LNCaP clone FGC (cell line): ENCODE results near the gene GARIN5A.

Experiments
- DNase-seq: peaks from one replicate; pipeline ENCODE4 v3.0.0-alpha.2; 2011; ENCODE audit warnings: low read depth
- H3K4me3 ChIP-seq: 2 replicates; pipeline ENCODE4 v1.5.1; 2011; ENCODE audit warnings: mild to moderate bottlenecking, low read depth, low read length, control low read depth
- CTCF ChIP-seq: IDR thresholded peaks from 2 replicates; pipeline ENCODE4 v1.5.1; 2012; ENCODE audit warnings: mild to moderate bottlenecking; ENCODE audit not compliant: control insufficient read depth, insufficient read depth; ENCODE audit errors: extremely low read depth

GARIN5A gene

DNA sequence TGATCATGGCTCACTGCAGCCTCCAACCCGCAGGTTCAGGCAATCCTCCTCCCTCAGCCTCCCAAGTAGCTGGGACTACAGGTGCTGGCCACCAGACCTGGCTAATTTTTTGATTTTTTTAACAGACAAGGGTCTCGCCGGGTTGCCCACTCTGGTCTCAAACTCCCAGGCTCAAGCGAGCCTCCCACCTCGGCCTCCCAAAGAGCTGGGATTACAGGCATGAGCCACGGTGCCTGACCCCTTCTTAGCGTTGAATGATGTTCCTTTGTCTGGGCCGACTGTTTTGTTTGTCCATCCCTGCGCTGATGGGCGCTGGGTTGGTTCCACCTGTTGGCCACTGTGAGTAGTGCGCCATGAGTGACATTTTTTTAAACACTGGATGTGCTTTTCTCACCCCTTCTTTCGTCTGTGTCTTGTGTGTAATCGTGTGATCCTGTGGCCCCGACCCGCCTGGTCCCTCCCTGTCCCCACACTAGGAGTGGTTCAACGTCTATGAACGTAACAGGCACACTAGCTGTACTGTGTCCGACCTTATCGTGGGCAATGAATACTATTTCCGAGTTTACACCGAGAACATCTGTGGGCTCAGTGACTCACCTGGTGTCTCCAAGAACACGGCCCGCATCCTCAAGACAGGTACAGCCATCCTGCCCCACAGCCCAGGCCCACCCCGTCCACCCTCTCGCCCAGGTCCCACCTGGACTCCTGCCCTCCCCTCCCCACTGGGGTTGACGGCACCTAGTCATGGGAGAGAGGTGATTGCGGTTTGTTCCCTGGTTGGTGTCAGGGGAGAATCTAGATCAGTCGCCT is 15.4 kb downstream of the GARIN5A start:
- TF ChIP-seq CTCF, result peak; percentile 90
- H3K4me3 ChIP-seq, result no peak overlapping the region
- DNase-seq, result peak; percentile 30

- no peak for DNase-seq
- no peak overlapping the region for H3K4me3 ChIP-seq
- TF ChIP-seq CTCF, result no peak
These were observed 16.4 kb downstream of the GARIN5A start for GRCh38 chr19:50460161-50460765.

DNA sequence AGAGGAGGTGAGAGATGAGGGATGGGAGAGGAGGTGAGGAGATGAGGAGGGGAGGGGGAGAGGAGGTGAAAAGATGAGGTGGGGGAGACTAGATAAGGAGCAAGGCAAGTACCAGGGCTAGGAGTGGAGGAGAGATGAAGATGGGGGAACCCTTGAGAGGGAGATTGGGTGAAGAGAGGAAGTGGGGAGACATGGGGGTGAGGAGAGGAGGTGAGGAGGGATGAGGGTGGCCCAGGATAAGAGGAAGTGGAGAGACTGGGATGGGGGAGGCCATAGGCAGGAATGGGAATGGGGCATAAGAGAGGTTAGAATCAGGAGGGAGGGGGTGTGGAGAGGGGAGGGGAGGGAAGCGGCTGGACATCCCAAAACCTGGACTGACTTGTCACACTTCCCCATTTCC is 17.0 kb downstream of the GARIN5A start:
- H3K4me3 ChIP-seq, result no peak overlapping the region
- no peak for DNase-seq
- TF ChIP-seq CTCF, result no peak

DNA sequence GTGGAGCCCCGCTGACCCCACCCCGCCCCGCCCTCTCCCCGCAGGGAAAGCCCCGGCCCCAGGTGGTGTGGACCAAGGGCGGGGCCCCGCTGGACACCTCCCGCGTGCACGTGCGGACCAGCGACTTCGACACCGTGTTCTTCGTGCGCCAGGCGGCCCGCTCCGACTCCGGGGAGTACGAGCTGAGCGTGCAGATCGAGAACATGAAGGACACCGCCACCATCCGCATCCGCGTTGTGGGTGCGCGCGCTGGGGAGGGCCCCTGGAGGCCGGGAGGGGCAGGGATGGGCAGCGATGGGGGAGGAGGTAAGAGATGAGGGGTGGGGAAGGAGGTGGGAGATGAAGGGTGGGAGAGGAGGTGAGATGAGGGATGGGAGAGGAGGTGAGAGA is 17.6 kb downstream of the GARIN5A start:
- DNase-seq, result no peak
- no peak overlapping the region for H3K4me3 ChIP-seq
- no peak for TF ChIP-seq CTCF

GRCh38 chr19:50458396-50459066 is 18.1 kb downstream of the GARIN5A start:
- no peak for DNase-seq
- no peak overlapping the region for H3K4me3 ChIP-seq
- no peak for TF ChIP-seq CTCF

- H3K4me3 ChIP-seq, result no peak overlapping the region
- DNase-seq, result no peak
- no peak for TF ChIP-seq CTCF
These were observed 19.3 kb downstream of the GARIN5A start for GRCh38 chr19:50457300-50457699.
